GM12801 (cell line): ENCODE measurements around the gene SIPA1L3.

Source experiments
- TF ChIP-seq, protein P1 (sequence below): IDR thresholded peaks from one replicate; pipeline ENCODE4 v1.5.1; 2011; ENCODE audit warnings: control low read depth; ENCODE audit not compliant: insufficient read length; ENCODE audit errors: extremely low read depth

Gene SIPA1L3

GRCh38 chr19:38247126-38247525 lies 340.1 kb downstream of the SIPA1L3 start:
- TF ChIP-seq, protein P1, sequence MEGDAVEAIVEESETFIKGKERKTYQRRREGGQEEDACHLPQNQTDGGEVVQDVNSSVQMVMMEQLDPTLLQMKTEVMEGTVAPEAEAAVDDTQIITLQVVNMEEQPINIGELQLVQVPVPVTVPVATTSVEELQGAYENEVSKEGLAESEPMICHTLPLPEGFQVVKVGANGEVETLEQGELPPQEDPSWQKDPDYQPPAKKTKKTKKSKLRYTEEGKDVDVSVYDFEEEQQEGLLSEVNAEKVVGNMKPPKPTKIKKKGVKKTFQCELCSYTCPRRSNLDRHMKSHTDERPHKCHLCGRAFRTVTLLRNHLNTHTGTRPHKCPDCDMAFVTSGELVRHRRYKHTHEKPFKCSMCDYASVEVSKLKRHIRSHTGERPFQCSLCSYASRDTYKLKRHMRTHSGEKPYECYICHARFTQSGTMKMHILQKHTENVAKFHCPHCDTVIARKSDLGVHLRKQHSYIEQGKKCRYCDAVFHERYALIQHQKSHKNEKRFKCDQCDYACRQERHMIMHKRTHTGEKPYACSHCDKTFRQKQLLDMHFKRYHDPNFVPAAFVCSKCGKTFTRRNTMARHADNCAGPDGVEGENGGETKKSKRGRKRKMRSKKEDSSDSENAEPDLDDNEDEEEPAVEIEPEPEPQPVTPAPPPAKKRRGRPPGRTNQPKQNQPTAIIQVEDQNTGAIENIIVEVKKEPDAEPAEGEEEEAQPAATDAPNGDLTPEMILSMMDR: no peak

DNA sequence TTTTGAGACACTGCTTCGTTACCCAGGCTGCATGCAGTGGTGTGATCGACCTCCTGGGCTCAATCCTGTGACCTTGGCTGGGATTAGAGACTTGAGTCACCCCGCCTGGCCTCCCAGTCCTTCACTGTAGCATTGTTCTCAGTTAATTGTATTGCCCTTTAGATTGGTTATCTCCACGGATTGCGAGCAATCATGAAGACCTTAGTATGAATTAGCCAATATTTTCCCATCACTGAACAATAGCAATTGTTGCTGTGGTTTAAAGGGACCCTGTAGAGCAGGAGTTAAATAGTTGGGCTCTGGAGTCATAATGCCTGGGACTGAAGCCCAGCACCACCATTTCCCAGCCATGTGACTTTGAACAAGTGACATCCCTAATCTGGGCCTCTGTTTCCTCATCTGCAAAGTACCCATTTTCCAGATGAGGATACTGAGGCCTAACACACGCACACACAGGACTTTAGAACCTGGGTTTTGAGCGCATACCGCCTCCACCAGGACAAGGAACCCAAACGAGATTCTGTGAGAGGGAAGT lies 340.8 kb downstream of the SIPA1L3 start:
- TF ChIP-seq, protein P1: no peak

- TF ChIP-seq, protein P1: no peak
Measured at GRCh38 chr19:38248421-38248820, 341.4 kb downstream of the SIPA1L3 start.

GRCh38 chr19:38250428-38250820 lies 343.4 kb downstream of the SIPA1L3 start:
- TF ChIP-seq, protein P1: no peak

DNA sequence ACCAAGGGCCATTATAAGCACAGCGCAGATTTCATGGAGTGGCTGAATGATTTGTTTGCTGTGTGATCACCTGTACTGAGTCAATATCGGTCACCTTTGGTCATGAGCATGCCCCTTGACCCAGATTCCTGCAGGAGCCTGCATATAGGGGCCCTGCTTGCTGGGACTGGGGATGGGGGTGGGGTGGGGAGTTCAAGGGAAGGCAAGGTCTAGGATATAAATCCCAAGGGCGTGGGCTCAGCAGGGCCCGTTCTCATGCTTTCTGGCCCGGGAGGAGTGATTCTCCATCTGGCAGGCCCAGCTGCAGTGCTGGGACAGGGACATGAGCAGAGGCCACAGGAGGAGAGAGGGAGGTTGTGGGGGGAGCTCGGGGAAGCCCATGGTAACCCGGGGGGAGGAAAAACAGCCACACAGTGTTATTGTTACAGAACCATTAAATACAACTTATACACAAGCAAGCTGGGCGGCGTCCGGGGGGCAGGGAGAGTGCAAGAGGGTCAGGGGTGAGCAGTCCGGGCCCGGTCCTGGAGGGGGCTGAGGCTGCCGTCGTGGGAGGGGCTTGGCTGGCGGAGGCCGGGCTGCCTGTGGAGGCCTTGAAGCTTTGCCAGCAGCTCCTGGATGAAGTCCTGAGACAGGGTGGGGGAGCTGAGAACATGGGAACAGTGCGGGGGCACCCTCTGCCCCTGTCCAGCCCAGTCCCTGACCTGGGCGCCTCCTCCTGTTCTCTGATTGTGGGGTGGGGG lies 344.0 kb downstream of the SIPA1L3 start:
- TF ChIP-seq, protein P1: no peak

GRCh38 chr19:38251564-38252051 lies 344.6 kb downstream of the SIPA1L3 start:
- TF ChIP-seq, protein P1: no peak

- TF ChIP-seq, protein P1: no peak
Measured at GRCh38 chr19:38252385-38252784, 345.4 kb downstream of the SIPA1L3 start.
